IPS DF 6.9 (cell line): ENCODE measurements around the gene ZNF70.

Experiments
- DNase-seq: peaks from one replicate; pipeline ENCODE4 v3.0.0-alpha.2; 2013; ENCODE audit warnings: low read depth, low spot score
- H3K27ac ChIP-seq: one replicate; pipeline ENCODE4 v1.5.1; 2013; ENCODE audit warnings: low read length, control low read depth
- H3K27me3 ChIP-seq: 2 replicates; pipeline ENCODE4 v1.6.1; 2013; ENCODE audit warnings: mild to moderate bottlenecking, low read length; ENCODE audit not compliant: control insufficient read depth, insufficient read depth
- H3K36me3 ChIP-seq: 2 replicates; pipeline ENCODE4 v1.6.1; 2013; ENCODE audit warnings: low read length; ENCODE audit not compliant: control insufficient read depth, insufficient read depth
- H3K4me1 ChIP-seq: 2 replicates; pipeline ENCODE4 v1.6.1; 2013; ENCODE audit warnings: low read length; ENCODE audit not compliant: control insufficient read depth, insufficient read depth
- H3K4me3 ChIP-seq: 2 replicates; pipeline ENCODE4 v1.5.1; 2013; ENCODE audit warnings: mild to moderate bottlenecking, low read length
- H3K9me3 ChIP-seq: 2 replicates; pipeline ENCODE4 v1.6.1; 2013; ENCODE audit warnings: low read length, inconsistent platforms; ENCODE audit not compliant: control insufficient read depth, insufficient read depth
- WGBS: extraction: QIAGEN DNeasy Blood & Tissue Kit; methylation state at CpG from one replicate; pipeline ENCODE4 v1.1.7; 2013; ENCODE audit warnings: mixed read lengths, missing lambda C conversion rate; ENCODE audit not compliant: insufficient read length, insufficient coverage; 5-methylcytosine and 5-hydroxymethylcytosine counted together

ZNF70 gene

GRCh38 chr22:23704829-23705228 lies 46.1 kb downstream of the ZNF70 start:
- WGBS: no CpG with 5 or more reads among the region's 3 CpGs
- no peaks in the 10 kb centered on the region for H3K4me1 ChIP-seq
- H3K27me3 ChIP-seq: no peaks in the 10 kb centered on the region
- DNase-seq: no peak
- H3K9me3 ChIP-seq: no peaks in the 10 kb centered on the region
- H3K4me3 ChIP-seq: no peak overlapping the region
- peaks cover 20% of the 10 kb centered on the region; the same call in 1 of the 2 replicates for H3K36me3 ChIP-seq
- H3K27ac ChIP-seq: no peak overlapping the region

GRCh38 chr22:23704062-23704461 lies 46.9 kb downstream of the ZNF70 start:
- Histone ChIP-seq H3K4me3 (no peak overlapping the region), H3K27me3 (no peaks in the 10 kb centered on the region), H3K4me1 (no peaks in the 10 kb centered on the region), H3K9me3 (no peaks in the 10 kb centered on the region), H3K36me3 (peaks cover 14% of the 10 kb centered on the region; the same call in 1 of the 2 replicates), H3K27ac (no peak overlapping the region)
- no peak for DNase-seq
- whole genome bisulfite sequencing: no CpG with 5 or more reads among the region's 5 CpGs

- no peak overlapping the region for H3K27ac ChIP-seq
- H3K27me3 ChIP-seq: no peaks in the 10 kb centered on the region
- H3K4me3 ChIP-seq: no peak overlapping the region
- no peak for DNase-seq
- H3K36me3 ChIP-seq: peaks cover 6% of the 10 kb centered on the region
- no peaks in the 10 kb centered on the region for H3K4me1 ChIP-seq
- no peaks in the 10 kb centered on the region for H3K9me3 ChIP-seq
- WGBS: no CpG with 5 or more reads among the region's 7 CpGs
These were observed 50.2 kb downstream of the ZNF70 start for GRCh38 chr22:23700706-23701105.

DNA sequence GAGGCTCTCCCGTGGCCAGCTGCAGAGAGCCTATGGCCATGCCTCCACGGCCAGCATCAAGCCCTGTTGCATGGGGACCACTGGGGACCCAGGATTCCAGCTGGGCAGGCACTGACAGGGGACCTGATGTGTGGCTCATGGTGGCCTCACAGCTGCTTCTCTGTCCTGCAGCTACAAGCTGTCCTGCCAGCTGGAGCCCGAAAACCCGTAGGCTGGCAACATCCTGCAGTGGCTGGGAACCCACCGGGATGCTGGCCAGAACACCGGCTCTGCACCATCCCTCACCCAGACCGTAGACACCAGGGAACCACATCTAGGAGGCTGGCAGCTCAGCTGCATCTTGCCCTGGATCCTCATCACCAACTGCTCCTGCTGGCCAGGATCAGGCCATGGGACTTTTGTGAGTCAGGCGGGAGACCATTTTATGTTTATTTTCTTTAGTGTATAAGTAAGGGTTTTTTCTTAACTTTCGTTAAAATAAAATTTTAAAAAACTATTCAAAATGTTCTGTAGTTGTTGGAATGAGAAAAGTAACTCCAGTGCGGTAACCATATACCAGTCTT lies 52.2 kb downstream of the ZNF70 start:
- H3K27me3 ChIP-seq: no peaks in the 10 kb centered on the region
- H3K4me1 ChIP-seq: no peaks in the 10 kb centered on the region
- no peak overlapping the region for H3K27ac ChIP-seq
- DNase-seq: no peak
- WGBS: no CpG with 5 or more reads among the region's 10 CpGs
- no peaks in the 10 kb centered on the region for H3K9me3 ChIP-seq
- H3K36me3 ChIP-seq: peaks cover 17% of the 10 kb centered on the region
- H3K4me3 ChIP-seq: no peak overlapping the region; the same call in 1 of the 2 replicates

DNA sequence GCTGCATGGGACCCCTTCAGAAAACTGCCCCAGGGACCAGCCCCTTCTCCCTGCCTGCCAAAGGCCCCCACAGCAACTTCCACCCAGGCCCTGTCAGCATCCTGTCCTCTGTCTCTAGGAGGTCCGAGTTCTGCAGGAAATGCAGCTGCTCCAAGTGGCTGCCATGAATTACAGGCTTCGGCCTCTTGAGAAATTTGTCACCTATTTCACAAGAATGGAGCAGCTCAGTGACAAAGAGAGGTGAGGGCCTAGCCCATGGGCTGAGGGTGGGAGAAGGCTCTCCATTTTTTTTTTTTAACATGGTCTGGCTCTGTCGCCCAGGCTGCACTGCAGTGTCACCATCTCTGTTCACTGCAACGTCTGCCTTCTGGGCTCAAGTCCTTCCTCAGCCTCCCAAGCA lies 52.8 kb downstream of the ZNF70 start:
- H3K27me3 ChIP-seq: no peaks in the 10 kb centered on the region
- no peak overlapping the region for H3K4me3 ChIP-seq
- H3K27ac ChIP-seq: no peak overlapping the region
- peaks cover 22% of the 10 kb centered on the region for H3K36me3 ChIP-seq
- no peak for DNase-seq
- H3K4me1 ChIP-seq: no peaks in the 10 kb centered on the region
- no CpG with 5 or more reads among the region's 4 CpGs for WGBS
- H3K9me3 ChIP-seq: no peaks in the 10 kb centered on the region

DNA sequence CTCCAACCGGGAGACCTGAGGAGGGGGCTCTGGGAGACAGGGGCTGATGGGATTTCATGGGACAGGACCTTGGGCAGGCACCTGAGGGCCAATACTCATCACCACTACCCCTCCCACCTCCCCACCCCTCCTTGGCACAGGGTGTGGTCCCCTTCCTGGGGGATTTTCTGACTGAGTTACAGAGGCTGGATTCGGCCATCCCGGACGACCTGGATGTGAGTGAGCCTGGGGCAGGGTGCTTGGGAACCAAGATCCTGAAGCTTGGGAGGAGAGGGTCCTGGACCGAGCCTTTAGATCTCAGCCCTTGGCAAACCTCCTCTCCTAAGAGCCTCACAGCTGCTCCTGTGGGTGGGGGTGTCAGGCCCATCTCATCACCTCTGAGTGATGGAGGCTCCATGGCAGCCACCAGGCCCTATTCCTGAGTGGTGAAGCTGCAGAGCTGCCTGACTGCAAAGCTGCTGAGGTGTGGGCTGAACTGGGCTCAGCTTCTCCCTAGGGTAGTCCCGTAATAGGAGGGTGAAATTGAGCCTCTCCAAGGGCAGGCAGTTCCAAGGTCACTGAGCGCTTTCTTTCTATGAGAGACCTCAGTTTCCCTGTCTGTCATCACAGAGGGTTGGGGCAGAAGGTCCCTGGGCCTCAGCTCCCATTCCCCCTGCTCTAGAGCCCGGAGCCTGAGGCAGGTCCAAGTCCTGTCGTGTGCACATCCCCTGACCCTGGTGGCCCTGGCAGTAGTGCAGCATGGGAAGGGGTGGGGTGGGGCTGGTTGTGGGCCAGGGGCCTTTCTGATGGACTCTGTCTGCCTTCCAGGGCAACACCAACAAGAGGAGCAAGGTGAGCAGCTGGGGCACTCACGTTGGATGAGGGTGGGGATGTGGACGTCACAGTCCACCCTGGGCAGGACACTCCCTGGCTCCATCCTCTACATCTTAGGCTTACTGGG lies 53.6 kb downstream of the ZNF70 start:
- no peak for DNase-seq
- Histone ChIP-seq H3K9me3 (no peaks in the 10 kb centered on the region), H3K4me3 (no peak overlapping the region), H3K36me3 (peaks cover 26% of the 10 kb centered on the region), H3K27me3 (no peaks in the 10 kb centered on the region), H3K4me1 (no peaks in the 10 kb centered on the region), H3K27ac (no peak overlapping the region)
- no CpG with 5 or more reads among the region's 11 CpGs for WGBS

DNA sequence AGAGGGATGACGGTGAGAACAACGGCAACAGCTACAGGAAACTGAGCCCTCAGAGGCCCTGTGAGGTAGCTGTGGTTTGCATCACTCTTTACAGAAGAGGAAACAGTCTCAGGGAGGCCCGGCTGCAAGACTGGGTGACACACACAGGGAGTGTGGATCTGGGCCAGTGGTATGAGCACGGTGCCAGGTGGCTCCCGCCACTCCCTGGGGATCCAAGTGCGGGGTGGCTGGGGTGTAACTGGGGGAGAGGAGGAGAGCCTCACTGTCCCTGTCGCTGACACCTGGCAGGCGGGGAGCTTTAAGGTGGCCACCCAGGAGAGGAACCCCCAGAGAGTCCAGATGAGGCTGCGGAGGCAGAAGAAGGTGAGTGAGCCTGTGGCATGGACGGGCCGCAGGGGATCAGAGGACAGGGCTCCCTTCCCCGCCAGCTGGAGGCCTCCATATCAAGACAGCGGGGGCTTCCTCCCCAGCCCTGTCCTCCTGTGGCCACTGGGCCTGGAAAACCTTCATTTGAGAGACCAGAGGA lies 54.5 kb downstream of the ZNF70 start:
- Histone ChIP-seq H3K4me3 (no peak overlapping the region), H3K4me1 (no peaks in the 10 kb centered on the region), H3K36me3 (peaks cover 26% of the 10 kb centered on the region), H3K9me3 (no peaks in the 10 kb centered on the region), H3K27me3 (no peaks in the 10 kb centered on the region), H3K27ac (no peak overlapping the region)
- DNase-seq: no peak
- WGBS: no CpG with 5 or more reads among the region's 13 CpGs

DNA sequence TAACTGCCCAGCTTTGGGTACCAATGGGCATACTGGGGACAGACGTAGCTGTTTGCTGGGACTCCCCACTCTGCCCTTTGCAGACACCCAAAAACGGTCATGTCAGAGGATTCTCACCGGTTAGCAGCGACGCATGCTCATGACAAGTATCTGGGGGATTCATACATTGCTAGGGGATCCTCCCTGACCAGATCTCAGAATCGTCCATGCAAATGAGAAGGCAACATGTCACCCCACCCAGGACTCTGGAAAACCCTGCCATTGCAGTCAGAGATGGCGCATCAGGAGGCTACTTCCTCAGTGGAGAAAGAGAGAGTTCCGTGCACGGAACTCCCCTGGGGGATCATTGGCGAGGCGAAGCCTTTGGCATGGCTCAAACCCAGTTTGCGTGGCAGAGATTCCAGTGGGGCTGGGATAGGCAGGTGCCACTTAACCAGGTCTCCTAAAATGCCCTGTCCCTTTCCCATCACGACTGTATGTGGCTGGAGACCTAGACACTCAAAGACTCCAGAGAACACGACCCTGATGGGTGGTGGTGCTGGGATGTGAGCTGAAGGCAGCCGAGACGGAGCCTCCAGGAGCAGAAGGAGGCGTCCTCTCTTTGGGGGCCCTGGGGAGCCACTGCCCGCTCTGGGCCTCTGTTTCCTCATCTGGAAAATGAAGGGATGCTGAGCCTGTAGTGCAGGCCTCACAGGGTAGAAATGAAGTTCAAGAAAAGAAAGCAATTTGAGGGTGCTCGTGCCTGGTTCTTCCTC lies 55.2 kb downstream of the ZNF70 start:
- no peak overlapping the region for H3K4me3 ChIP-seq
- no peak for DNase-seq
- H3K9me3 ChIP-seq: no peaks in the 10 kb centered on the region
- H3K4me1 ChIP-seq: no peaks in the 10 kb centered on the region
- H3K27ac ChIP-seq: no peak overlapping the region
- no CpG with 5 or more reads among the region's 19 CpGs for WGBS
- H3K27me3 ChIP-seq: no peaks in the 10 kb centered on the region
- peaks cover 26% of the 10 kb centered on the region for H3K36me3 ChIP-seq

GRCh38 chr22:23695141-23695540 lies 55.8 kb downstream of the ZNF70 start:
- Histone ChIP-seq H3K36me3 (peaks cover 26% of the 10 kb centered on the region), H3K4me1 (no peaks in the 10 kb centered on the region), H3K9me3 (no peaks in the 10 kb centered on the region), H3K27ac (no peak overlapping the region), H3K4me3 (no peak overlapping the region), H3K27me3 (no peaks in the 10 kb centered on the region)
- no CpG with 5 or more reads among the region's 3 CpGs for WGBS
- no peak for DNase-seq

DNA sequence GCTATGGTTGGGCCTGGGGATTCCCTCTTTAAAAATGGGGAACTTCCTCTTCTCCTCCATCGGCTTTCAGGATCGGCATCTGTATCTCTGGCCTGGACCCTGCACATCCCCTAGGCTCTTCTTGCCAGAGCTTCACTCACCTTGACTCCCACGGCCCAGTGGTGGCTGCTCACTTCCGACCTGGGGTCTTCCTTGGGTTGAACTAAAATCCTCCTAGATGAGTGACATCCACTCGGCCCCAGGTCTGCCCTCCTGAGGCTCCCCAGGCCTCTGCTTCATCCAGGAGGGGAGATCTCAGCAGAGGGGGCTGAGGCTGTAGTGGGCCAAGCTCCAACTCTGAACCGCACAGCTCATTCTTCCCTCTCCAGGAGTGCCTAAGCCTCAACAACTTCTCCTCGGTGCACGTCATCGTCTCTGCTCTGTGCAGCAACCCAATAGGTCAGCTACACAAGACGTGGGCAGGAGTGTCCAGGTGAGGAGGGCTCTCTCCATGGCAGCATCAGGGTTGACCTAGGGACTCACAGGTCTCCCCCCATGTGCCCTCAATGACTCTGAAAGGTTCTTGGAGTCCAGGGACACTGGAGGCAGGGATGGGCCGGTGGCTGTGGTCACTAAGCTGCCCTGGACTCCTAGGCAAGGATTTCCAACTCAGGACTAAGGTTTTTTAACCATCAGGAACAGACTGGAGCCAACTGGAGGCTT lies 56.8 kb downstream of the ZNF70 start:
- peaks cover 26% of the 10 kb centered on the region for H3K36me3 ChIP-seq
- WGBS: no CpG with 5 or more reads among the region's 11 CpGs
- H3K4me3 ChIP-seq: no peak overlapping the region
- no peaks in the 10 kb centered on the region for H3K9me3 ChIP-seq
- H3K27me3 ChIP-seq: no peaks in the 10 kb centered on the region
- H3K27ac ChIP-seq: no peak overlapping the region
- no peaks in the 10 kb centered on the region for H3K4me1 ChIP-seq
- DNase-seq: no peak
